DOHH2 (cell line): Measurements from ENCODE around the gene PLA2G4A.

ENCODE experiments used
- CTCF ChIP-seq: fragments of 200-600 bp; sonication (generic); IDR thresholded peaks from one replicate; pipeline ENCODE4 v1.5.1; 2014; ENCODE audit warnings: antibody characterized with exemption, mild to moderate bottlenecking, low read depth, low read length; ENCODE audit not compliant: poor library complexity, severe bottlenecking
- EZH2phosphoT487 ChIP-seq: fragments of 200-600 bp; sonication (generic); IDR thresholded peaks from 2 replicates; pipeline ENCODE4 v1.6.1; 2017; ENCODE audit warnings: borderline replicate concordance, mild to moderate bottlenecking, antibody characterized with exemption, low read length, moderate library complexity, mixed read lengths

- TF ChIP-seq CTCF (no peak), EZH2phosphoT487 (no peak)
Observed at GRCh38 chr1:187037973-187038553, 209.3 kb downstream of the PLA2G4A start.
